ENCODE data around the gene RCOR3. TPM values are rescaled to one million over a fixed set of nuclear protein-coding genes. Genes with fewer than 3 reads are reported as not detected.

Gene RCOR3
- total and polyA plus RNA-seq, 2 of the 8 experiments (the other 6 are each of a cell fraction or from before 2014, with no cell fraction given), result 21.4 to 36.3 TPM

- no peak for TF ChIP-seq SAP30 (IDR thresholded peaks at IDR 0.05; ENCODE audit: insufficient read depth, insufficient replicate concordance, low read length)
Measured at GRCh38 chr1:211355873-211356272, 96.7 kb downstream of the RCOR3 start (continued).
